GM21737 (cell line): ENCODE results near the gene ZNF396.

ENCODE experiments used
- ATAC-seq: cut with Tn5 transposase; IDR thresholded peaks from one replicate; pipeline ENCODE4 v1.9.1; 2021; ENCODE audit warnings: mild to moderate bottlenecking, moderate library complexity; ENCODE audit not compliant: unreplicated experiment

Gene ZNF396

DNA sequence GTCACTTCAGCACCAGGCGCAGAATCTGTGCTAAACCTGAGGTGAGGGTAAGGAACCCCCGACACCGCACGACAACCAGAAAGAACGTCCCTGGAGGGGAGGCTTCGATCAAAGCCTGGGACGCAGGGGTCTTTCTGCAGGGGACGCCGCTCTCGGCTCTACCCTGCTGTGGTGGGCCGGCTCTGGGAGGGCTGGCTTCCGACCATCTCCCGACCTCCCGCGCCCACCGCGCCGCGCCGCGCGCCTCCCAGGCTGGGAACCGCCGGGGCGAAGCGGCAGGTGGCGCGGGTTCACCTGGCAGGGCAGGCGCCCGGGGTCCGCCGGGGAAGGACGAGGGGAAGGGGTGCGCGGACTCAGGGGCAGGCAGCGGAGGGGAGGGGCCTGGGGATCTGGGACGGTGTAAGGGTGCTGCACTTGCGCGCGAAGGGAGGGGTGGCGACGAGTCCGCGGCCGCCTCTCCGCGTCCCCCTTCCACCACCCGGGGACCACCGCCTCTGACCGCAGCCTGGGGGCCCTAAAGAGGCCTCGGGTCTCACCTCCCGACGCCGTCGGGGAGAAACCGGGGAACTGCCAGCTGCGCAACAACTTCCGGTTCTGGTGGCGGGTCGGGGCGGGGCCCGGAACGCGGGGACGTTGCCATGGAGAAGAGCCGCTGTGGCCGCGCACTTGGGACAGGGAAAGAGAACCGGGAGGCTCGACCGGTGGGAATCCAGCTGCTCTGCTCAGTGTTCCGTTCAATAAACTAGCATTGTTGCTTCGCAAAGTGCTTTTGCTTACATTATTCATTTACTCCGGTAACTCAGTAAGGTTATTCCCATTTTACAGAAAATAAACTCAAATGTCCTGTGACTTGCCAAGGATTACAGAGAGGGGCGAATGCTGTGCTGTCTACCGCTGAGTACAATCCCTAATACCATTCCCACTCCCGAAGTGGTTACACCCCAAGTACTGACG is at the start of gene ZNF396:
ZNF396 (minus strand) TSS at position 596 of the 954 bp plus-strand sequence. CDS start 3,045 bp downstream, outside the sequence.
- peak; percentile 70 for ATAC-seq

GRCh38 chr18:35426786-35427185 is 49.6 kb upstream of the ZNF396 start:
- ATAC-seq, result no peak

DNA sequence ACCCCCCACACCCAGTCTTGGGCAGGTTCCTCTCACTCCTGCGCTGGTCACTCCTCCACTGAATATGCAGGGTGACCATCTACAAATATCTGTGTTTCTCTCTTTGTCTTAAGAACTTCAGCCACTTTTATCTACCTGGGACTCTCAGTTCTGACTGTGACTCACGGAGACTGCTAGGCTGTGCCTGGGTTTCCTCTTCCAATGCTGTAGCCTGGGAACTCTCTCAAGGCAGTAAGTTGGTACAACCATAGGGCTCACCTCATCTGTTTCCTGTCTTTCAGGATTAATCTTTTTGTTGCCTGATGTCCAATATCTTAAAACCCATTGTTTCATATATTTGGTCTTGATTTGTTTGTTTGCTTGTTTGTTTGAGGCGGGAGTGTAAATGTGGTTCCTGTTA is 47.2 kb upstream of the ZNF396 start:
- no peak for ATAC-seq

GRCh38 chr18:35422237-35422636 is 45.1 kb upstream of the ZNF396 start:
- no peak for ATAC-seq

DNA sequence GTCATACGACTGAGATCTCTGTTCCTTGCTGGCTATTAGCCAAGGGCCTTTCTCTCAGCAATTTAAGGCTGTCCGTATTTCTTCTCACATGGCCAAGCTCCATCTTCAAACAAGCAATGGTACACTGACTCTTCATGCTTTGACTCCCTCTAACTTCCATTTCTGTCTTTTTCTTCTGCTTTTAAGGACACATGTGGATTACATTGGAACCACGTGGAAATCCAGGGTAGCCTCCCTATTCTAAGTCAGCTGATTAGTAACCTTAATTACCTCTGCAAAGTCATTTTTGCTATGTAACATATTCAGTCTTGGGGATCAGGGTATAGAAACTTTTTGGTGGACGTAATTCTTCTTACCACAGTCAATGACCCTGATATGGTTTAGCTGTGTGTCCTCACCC is 41.5 kb upstream of the ZNF396 start:
- no peak for ATAC-seq

DNA sequence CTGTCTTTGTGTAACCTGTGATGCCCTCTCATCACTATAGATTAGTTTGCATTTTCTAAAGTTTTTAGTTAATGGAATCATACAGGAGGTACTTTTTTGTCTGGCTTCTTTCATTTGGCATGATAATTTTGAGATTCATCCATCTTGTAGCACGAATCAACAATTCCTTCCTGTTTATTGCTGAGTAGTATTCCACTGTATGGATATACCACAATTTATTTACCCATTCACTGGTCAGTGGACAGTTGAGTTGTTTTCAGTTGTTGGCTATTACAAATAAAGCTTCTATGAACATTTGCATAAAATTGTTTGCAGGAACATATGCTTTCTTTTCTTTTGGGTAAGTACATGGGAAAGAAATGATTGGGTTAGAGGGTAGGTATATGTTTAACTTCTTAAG is 40.1 kb upstream of the ZNF396 start:
- no peak for ATAC-seq

DNA sequence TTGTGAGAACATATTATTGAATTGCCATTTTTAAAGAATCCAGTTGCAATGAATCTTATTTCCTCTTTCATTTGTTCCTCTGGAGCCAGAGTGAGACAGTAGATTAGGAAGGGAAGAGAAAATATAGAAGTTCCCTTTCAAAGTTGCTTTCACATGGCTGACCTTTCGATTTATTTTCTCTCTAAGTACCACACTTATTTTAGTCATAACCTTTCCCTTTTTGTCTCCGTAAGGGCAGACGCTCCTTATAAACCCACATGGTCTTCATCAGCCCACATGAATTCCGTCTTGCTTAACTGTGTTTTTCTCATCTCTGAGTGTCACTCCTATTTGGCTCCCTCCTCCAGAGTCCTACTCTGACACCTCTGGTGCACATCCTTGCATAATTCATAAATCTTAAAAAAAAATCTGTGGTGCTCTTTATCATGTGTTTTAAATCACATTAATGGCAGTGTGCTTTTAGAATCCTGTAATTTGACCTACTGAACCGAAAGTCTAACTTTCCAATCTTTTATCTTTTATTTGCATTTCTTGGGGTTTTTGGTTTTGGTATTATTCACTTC is 38.5 kb upstream of the ZNF396 start:
- ATAC-seq, result no peak

DNA sequence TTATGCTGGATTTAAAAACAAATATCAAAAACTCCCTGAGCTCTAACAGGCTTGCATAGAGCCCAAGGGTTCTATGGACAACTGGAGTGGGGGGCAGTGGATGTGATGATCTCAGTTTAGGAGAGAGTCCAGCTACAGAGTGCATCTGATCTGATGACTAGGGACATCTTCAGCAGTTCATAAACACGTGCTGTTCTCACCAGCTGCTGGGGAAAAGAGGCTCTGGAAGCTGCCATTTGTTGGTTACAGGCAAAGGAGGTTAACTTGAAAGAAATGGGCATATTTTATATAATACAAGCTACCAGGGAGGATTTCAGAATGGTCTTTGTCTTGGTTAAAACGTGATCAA is 36.0 kb upstream of the ZNF396 start:
- ATAC-seq, result no peak

DNA sequence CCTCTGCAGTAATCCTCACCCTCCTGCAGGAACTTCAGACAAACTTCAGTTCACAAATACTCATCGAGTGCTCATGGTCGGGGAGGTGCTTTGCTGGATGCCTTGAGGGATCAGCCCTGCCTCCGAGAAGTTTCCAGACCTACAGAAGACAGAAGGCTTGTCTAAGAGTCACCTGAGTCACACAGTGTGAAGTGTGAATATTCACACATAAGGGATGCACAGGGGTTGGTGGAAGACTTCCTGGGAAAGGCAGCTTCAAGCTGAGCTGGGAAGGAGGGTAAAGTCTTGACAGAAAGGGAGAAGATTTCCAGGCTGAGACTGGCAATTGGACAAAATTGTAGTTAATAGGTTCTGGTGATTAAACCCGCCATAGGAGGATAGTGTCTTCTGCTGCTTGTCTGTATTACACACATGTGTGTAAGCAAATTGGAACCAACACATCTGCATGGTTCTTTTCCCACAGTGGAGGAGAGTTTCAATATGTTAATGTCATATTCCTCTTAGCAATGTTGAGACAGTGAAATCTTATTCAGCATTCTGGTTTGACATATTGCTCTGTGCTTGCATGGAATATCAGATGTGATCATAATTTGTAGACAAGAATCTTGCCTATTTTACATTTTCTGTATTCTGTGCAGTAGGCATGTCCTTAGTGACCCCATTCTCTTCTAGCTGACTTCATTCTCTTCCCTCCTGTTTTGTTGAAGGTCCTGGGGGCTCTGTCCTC is 34.7 kb upstream of the ZNF396 start:
- no peak for ATAC-seq

- peak; percentile 42 for ATAC-seq
Measured at GRCh38 chr18:35410561-35410960, 33.4 kb upstream of the ZNF396 start.

DNA sequence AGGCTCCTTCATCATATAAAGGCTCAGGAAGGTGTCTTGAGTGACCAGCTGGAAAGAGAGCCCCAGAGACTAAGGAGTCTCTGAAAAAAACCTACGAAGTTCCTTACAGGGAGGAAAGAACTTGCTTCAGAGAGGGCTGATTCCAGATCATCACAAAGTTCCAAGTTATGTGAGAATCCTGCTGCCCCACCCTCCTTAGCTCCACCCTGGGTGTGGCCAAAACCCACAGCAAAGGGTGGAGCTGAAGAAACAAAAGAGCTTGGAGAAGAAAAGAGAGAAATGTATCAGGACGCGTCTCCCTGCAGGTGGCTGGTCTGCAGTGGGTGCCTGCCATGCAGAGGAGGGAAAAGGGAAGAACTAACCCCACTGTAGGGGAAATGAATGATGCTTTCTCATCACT is 32.8 kb upstream of the ZNF396 start:
- no peak for ATAC-seq

- ATAC-seq, result no peak
Measured at GRCh38 chr18:35408843-35409261, 31.7 kb upstream of the ZNF396 start.

DNA sequence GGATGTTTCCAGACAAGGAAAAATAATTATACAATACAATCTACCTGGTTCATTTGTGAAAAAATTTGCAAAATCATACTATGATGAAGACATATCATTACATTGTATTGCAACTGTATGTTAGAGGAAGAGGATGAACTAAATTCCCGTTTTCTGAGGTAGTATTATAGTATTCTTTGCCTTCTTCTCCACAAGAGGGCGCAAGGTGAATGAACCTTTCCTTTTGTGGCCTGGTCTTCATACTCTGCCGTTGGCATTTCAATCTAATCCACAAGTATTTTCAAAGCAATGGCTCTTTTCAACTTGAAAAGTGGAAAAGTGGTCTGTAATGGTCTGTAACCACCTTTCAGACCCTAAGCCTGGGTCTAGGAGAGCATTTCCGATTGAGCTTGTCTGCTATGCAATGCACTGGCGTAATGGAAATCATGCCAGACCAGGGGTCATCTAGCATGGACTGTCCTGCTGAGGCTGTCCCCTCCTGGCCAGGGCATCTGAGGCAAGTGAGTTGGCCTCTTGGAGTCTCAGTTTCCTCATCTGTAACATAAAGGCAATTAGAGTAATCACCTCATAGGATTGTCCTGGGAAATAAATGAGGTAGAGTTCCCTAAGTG is 30.8 kb upstream of the ZNF396 start:
- peak; percentile 47 for ATAC-seq

- ATAC-seq, result no peak
Measured at GRCh38 chr18:35406666-35407065, 29.5 kb upstream of the ZNF396 start.

DNA sequence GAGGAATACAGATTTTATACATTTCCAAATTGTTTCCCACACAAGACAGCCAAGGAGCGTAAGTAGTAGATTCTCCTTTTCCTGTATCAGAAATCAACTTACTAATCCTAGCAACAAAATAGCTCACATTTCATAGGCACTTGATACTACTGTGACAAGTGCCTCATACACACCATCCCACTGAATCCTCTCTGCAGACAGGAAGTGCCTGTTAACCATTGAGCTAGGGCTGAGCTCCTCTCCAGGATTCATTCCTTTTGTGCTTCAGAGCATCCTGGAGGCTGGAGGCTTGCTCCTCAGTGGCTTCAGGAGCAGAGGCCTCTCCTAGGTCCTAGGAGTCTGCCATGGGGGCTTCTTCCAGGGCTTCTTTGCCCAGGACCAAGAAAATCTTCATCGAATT is 20.8 kb upstream of the ZNF396 start:
- no peak for ATAC-seq

DNA sequence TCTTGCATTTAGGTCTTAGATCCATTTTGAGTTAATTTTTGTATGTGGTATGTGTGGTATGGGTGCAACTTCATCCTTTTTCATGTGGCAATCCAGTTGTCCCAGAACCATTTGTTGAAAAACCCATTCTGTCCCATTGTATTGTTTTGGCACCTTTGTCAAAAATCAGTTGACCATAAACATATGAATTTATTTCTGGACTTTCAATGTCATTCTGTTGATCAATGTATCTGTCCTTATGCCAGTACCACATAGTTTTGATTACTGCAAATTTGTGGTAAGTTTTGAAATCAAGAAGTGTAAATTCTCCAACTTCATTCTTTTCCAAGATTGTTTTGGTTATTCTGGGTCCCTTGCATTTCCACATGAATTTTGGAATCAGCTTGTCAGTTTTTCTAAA is 16.6 kb upstream of the ZNF396 start:
- ATAC-seq, result no peak

GRCh38 chr18:35392375-35392774 is 15.2 kb upstream of the ZNF396 start:
- no peak for ATAC-seq

DNA sequence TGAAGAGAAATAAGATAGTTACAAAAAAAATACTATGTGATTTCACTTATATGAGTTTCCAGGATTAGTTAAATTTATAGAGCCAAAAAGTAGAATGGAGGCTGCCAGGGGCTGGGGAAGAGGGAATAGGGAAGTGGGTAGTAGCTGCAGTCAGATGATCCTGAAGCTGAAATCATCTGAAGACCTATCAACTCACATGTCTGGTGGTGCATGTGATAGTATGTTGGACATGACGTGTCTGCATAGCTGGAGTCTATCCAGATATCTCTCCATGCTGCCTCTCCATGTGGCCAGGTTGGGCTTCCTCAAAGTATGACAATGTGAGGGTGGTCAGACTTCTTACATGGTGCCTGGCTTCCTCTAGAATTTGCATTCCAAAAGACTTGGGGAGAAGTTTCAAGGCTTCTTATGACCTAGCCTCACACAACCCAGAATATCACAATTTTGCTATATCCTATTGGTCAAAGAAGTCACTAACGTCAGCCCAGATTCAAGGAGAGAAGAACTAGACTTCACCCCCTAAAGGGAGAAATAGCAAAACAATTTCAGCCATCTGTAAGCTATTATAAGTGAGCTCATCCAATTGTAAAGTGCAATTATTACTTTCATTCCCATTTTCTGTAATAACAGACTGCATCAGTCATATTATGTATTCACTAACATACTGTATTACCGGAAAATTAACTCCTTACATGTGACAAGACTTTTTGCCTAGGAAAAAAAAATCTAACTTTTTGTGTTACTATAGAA is 14.0 kb upstream of the ZNF396 start:
- no peak for ATAC-seq

GRCh38 chr18:35389095-35389618 is 12.0 kb upstream of the ZNF396 start:
- no peak for ATAC-seq

- no peak for ATAC-seq
Measured at GRCh38 chr18:35387152-35387571, 10.0 kb upstream of the ZNF396 start.
